Measurements from ENCODE around the gene GHR. TPM values are rescaled to one million over a fixed set of nuclear protein-coding genes. Genes with fewer than 3 reads are reported as not detected.

The GHR gene
- total RNA-seq, 2 donors from 2014 or later, result 5.7 to 12.9 TPM

GRCh38 chr5:42600441-42600840 lies 177.2 kb downstream of the GHR start:
- 95 to 100% methylated on average over 1 of the region's 1 CpG for WGBS, 2 donors

DNA sequence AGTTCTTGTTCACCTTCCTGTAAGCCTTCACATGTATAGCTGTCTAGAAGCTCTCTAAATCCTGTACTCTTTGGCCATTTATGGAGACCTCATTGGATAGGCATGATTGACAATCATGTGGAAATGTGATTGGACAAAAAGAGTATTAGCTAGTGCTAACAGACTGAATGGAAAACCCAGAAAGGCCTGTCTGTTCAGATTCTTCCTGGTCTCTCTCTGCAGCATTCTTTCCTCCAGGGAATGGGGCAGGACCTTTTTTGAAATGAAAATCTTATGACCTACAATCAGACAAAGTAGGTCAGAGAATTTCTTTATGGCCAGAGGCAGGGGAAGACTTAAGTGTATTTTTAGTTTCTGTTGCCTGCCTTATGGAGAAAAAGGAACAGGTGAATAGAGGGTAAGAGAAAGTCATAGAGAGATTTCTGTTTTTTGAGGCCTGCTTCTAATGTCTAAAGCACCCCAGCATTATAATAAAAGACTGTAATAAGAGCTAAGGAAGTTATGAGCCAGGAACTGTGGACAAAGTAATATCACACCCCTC lies 181.0 kb downstream of the GHR start:
- H3K27ac ChIP-seq, result no peak overlapping the region
- intact Hi-C loops (cut with DNase I), result no loop called here
- TF ChIP-seq CTCF (IDR thresholded peaks at IDR 0.05), result no peak
- TF ChIP-seq POLR2A (IDR thresholded peaks at IDR 0.05), result no peak
- DNase-seq, result no peak
- no peak overlapping the region for H3K4me3 ChIP-seq
- H3K9me3 ChIP-seq, result no peaks in the 10 kb centered on the region
- no peaks in the 10 kb centered on the region for H3K36me3 ChIP-seq (replicated peaks in 1 of 2; ENCODE audit: insufficient read depth in 1 of 2, low read depth in 2 of 2)
- H3K27me3 ChIP-seq, result no peaks in the 10 kb centered on the region
- no peaks in the 10 kb centered on the region for H3K4me1 ChIP-seq
- no peak for ATAC-seq

More at GRCh38 chr5:42600441-42600840, 177.2 kb downstream of the GHR start:
- DNase-seq (no peak), ATAC-seq (no peak)
- intact Hi-C loops (cut with DNase I), result no loop called here
- no peak for TF ChIP-seq CTCF (IDR thresholded peaks at IDR 0.05)
- no peak for TF ChIP-seq POLR2A (IDR thresholded peaks at IDR 0.05)
- no peaks in the 10 kb centered on the region for H3K27me3 ChIP-seq
- no peaks in the 10 kb centered on the region for H3K36me3 ChIP-seq (replicated peaks in 1 of 2; ENCODE audit: insufficient read depth in 1 of 2, low read depth in 2 of 2)
- no peak overlapping the region for H3K4me3 ChIP-seq
- no peaks in the 10 kb centered on the region for H3K4me1 ChIP-seq
- H3K9me3 ChIP-seq, result no peaks in the 10 kb centered on the region
- no peak overlapping the region for H3K27ac ChIP-seq

DNA sequence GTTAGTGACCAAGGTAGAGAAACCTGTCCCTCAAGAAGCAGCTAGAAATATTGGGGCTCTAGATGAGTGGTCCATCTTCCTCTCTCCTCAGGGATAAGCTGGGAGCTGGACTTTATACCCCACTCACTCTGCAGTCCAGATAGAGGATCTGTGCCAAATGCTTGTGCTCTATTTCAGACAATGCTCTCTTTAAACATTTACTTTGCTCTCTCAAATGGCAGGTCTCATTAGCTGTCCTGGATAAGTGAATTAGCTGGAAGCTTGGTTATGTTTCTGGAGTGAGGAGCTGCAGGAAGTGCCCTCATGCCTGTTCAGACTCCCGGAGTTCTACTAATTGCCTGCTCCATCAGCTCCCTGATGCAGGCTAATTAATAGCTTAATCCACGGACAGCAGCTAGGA lies 182.3 kb downstream of the GHR start:
- H3K4me1 ChIP-seq, result no peaks in the 10 kb centered on the region
- no peaks in the 10 kb centered on the region for H3K9me3 ChIP-seq
- no peaks in the 10 kb centered on the region for H3K27me3 ChIP-seq
- no peak overlapping the region for H3K4me3 ChIP-seq
- intact Hi-C loops (cut with DNase I), result no loop called here
- no peak for TF ChIP-seq POLR2A (IDR thresholded peaks at IDR 0.05)
- TF ChIP-seq CTCF (IDR thresholded peaks at IDR 0.05), result no peak
- ATAC-seq (no peak), DNase-seq (no peak)
- WGBS, 2 donors, result 43 to 63% methylated on average over 2 of the region's 2 CpGs
- no peak overlapping the region for H3K27ac ChIP-seq
- no peaks in the 10 kb centered on the region for H3K36me3 ChIP-seq (replicated peaks in 1 of 2; ENCODE audit: insufficient read depth in 1 of 2, low read depth in 2 of 2)

DNA sequence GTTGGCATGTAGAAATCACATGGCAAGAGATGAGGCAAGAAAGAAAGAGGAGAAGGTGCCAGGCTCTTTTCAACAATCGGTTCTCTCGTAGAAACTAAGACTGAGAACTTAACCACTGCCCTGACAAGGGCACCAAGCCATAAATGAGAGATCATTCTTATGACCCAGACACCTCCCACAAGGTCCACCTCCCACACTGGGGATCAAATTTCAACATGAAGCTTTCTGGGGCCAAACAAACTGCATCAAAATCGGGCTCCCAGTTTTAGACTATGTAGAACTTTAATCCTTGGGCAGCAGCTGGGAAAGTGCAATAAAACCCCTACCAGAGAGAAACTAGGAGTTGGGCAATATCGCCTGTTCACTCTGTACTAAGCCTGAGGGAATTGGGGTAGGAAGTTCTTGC lies 183.2 kb downstream of the GHR start:
- Histone ChIP-seq H3K4me1 (no peaks in the 10 kb centered on the region), H3K9me3 (no peaks in the 10 kb centered on the region), H3K36me3 (replicated peaks in 1 of 2; ENCODE audit: insufficient read depth in 1 of 2, low read depth in 2 of 2) (no peaks in the 10 kb centered on the region), H3K4me3 (no peak overlapping the region), H3K27me3 (no peaks in the 10 kb centered on the region), H3K27ac (no peak overlapping the region)
- no peak for ATAC-seq
- intact Hi-C loops (cut with DNase I), result no loop called here
- DNase-seq, result no peak
- TF ChIP-seq POLR2A (IDR thresholded peaks at IDR 0.05) (no peak), CTCF (IDR thresholded peaks at IDR 0.05) (no peak)
- WGBS, 2 donors, result 75 to 85% methylated on average over 4 of the region's 4 CpGs

DNA sequence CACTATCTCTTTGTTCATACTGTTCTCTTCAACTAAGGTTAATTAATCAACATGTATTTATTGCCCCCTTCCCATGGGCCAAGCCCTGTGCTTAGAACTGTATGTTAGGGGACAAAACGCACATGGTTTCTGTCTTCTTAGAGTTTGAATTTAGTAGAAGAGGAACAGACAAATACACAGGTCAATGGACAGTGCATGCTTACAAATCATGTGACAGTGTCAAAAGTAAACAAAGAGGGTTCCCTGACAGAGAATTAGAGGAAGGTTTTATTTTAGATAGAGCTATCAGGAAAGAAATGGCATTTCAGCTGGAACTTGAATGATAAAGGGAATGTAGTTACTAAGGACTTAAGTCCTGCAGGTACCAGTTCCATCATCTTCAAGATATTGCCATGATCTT lies 188.2 kb downstream of the GHR start:
- Histone ChIP-seq H3K4me3 (no peak overlapping the region), H3K36me3 (replicated peaks in 1 of 2; ENCODE audit: insufficient read depth in 1 of 2, low read depth in 2 of 2) (no peaks in the 10 kb centered on the region), H3K27ac (no peak overlapping the region), H3K27me3 (no peaks in the 10 kb centered on the region), H3K9me3 (no peaks in the 10 kb centered on the region), H3K4me1 (no peaks in the 10 kb centered on the region)
- intact Hi-C loops (cut with DNase I), result no loop called here
- TF ChIP-seq POLR2A (IDR thresholded peaks at IDR 0.05) (no peak), CTCF (IDR thresholded peaks at IDR 0.05) (no peak)
- ATAC-seq (no peak), DNase-seq (no peak)
- 86 to 91% methylated on average over 1 of the region's 1 CpG for WGBS, 2 donors
